GM21381 (cell line): ENCODE results near the gene TINAGL1.

Source experiments
- ATAC-seq: cut with Tn5 transposase; IDR thresholded peaks from one replicate; pipeline ENCODE4 v1.9.1; 2021; ENCODE audit warnings: mild to moderate bottlenecking, moderate library complexity; ENCODE audit not compliant: unreplicated experiment

TINAGL1 gene, protein sequence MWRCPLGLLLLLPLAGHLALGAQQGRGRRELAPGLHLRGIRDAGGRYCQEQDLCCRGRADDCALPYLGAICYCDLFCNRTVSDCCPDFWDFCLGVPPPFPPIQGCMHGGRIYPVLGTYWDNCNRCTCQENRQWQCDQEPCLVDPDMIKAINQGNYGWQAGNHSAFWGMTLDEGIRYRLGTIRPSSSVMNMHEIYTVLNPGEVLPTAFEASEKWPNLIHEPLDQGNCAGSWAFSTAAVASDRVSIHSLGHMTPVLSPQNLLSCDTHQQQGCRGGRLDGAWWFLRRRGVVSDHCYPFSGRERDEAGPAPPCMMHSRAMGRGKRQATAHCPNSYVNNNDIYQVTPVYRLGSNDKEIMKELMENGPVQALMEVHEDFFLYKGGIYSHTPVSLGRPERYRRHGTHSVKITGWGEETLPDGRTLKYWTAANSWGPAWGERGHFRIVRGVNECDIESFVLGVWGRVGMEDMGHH

DNA sequence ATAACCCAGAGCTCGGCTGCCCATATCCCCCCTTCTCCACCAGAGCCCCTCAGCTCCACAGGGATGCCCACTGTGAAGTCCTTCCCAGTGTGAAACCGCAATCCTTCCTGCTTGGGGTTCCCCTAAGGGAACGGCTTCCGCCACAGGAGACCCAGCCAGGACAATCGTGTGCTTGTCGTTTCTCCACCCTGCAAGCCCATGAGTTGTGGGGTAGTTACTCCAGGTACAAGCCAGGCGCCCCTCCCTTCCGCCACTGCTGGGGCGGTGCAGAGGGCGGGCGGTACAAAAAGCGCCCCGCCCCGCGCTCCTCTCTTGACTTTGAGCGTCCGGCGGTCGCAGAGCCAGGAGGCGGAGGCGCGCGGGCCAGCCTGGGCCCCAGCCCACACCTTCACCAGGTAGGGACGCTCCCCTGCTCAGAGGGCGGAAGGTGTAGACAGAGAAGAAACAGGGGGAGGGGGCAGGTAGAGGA lies at the start of gene TINAGL1:
Gene TINAGL1 (plus strand): TSS at position 315 of the 469 bp plus-strand sequence. CDS start 634 bp downstream, outside the sequence.
- ATAC-seq = no peak

DNA sequence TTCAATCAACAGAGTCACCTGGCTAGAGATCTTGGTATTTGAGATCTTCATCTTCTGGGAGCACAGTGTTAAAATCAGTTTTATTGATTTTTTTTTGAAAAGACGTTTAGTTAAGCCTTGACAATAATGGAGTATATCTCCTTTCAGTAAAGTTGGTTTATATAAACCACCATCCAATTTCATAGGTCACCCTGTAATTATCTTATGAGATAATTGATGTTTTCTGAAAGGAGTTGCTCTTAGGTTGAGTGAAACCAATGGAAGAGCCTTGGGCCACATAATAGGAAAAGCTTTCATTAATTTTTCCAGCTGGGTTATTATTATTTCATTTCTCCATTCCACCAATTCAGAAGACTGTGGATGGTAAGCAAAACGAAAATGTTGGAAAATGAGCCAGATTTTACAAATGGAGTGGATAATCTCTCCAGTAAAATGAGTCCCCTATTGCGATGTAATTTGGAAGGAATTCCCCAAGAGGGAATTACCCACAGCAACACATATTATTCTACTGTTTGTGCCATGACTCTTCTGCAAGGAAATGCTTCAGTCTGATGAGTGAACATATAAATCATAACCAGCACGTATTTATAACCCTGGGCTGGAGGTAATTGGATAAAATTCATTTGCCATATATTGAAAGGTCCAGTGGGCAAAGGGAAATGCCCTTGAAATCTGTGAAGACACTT lies 46.2 kb upstream of the TINAGL1 start:
- no peak for ATAC-seq

GRCh38 chr1:31531177-31531999 lies 44.9 kb upstream of the TINAGL1 start:
- no peak for ATAC-seq

DNA sequence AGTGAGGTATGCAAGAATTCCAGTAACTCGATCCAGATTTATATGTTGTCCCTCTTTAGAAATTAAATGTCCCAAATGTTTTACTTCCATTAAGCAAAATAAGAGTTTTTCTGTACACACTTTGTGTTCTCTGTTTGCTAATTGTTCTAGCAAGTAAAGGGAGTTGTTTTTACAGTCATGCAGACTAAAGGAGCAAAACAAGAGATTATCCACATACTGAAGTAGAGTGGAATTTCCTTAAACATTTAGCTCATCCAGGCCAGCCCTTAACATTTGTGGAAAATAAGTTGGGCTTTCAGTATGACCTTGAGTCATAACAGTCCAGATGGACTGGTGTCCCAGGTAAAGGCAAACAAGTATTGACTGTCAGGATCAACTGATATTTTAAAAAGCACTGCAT lies 44.1 kb upstream of the TINAGL1 start:
- no peak for ATAC-seq

- no peak for ATAC-seq
Observed at GRCh38 chr1:31535561-31535960, 40.8 kb upstream of the TINAGL1 start.

GRCh38 chr1:31539329-31539728 lies 37.0 kb upstream of the TINAGL1 start:
- no peak for ATAC-seq

DNA sequence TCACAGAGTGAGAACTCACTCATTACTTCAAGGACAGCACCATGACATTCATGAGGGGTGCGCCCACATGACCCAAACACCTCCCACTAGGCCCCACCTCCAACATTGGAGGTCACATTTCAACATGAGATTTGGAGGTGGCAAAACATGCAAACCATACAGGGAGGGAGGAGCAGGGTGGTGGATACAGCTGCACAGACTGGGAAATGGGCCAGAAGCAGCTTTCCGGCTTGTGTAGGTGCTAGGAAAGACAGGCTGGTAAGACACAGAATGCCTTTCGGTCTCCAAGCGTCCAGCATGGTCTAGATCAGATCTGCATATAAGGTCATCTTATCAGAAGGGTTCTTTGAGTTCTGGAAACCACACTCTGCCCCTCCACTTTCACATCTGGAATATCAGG lies 35.1 kb upstream of the TINAGL1 start:
- no peak for ATAC-seq

DNA sequence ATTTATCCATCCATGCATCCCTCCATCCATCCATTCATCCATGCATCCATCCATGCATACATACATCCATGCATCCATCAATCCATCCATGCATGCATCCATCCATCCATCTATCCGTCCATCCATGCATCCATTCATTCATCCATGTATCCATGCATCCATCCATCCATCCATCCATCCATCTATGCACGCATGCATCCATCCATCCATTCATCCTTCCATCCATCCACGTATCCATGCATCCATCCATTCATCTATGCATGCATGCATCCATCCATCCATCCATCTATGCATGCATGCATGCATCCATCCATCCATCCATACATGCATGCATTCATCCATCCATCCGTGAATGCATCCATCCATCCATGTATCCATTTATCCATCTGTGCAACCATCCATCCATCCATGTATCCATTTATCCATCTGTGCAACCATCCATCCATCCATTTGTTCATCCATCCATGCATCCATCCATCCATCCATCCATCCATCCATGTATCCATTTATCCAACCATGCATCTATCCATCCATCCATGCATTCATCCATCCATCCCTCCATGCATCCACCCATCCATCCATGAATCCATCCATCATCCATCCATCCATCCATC lies 30.3 kb upstream of the TINAGL1 start:
- no peak for ATAC-seq

GRCh38 chr1:31548534-31548906 lies 27.8 kb upstream of the TINAGL1 start:
- peak; percentile 6 for ATAC-seq

DNA sequence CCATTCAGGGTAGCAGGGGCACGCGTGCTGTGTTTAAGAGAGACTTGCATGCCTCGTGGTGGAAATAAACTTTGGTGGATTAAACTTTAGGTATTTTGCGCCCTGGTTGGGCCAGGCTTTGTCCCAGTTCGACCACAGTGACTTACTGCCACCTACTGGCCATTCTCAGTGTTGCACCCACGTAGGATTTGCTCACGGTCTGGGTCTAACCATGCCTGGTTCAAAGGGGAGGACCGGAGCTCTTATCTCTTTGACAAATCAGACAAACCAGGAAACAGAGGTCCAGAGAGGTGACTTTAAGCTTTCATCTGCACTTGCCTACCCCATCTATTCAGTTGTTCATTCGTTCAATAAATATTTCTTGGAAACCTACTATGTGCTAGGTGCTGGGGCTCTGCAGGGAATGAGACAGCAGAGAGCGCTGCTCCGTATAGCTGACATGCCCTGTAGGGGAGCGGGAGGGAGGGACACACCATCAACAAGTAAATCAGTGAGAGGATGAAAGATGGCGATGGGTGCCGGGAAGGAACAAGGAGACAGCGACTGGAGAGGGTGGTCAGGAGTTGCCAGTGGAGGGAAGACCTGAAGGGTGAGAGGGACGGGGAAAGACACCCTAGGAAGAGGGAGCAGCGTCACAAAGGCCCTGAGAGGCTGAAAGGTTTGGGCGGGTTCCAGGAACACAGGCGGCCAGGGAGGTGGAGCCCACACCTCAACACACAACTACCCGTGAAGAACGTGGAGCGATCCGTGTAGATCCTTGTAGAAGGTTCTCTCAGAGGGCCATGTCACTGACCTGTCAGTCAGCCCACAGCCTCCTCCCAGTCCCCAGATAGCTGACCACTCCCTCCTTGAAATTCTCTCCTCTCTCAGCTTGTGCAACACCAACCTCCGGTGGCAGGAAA lies 27.2 kb upstream of the TINAGL1 start:
- peak; percentile 89 for ATAC-seq

GRCh38 chr1:31549809-31550620 lies 26.3 kb upstream of the TINAGL1 start:
- no peak for ATAC-seq

DNA sequence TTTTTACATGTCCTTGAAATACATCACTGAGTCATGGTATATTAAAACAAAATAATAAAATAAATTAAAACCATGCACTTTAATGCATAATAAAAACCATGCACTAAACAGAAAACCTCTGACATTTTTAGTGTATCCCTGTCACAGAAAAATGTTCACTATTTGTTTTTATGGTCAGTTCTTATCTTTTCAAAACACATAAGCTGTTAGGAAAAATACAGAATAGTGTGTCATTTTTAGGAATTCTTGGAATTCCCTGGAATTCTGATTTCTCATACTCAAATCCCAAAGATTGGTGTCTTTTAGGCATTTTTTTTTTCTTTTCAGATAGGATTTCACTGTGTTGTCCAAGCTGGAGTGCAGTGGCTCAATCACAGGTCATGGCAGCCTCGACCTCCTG lies 25.1 kb upstream of the TINAGL1 start:
- no peak for ATAC-seq

- no peak for ATAC-seq
Observed at GRCh38 chr1:31552489-31552888, 23.8 kb upstream of the TINAGL1 start.

DNA sequence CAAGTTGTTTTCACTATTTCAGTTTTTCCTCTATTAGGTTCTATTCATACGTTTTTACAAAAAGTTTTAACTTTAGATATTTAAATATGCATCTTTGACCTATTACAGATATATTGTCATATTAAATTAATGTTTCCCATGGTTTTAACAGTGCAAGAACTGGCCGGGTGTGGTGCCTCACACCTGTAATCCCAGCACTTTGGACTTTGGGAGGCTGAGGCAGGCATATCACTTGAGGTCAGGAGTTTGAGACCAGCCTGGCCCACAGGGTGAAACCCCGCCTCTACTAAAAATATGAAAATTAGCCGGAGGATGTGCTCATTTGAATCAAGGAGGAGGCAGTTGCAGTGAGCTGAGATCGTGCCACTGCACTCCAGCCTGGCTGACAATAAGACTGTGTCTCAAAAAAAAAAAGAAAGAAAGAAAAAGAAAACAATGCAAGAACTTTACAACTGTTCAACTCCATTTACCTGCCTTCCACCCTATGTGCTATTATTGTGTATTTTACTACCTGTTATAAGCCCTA lies 19.8 kb upstream of the TINAGL1 start:
- no peak for ATAC-seq

DNA sequence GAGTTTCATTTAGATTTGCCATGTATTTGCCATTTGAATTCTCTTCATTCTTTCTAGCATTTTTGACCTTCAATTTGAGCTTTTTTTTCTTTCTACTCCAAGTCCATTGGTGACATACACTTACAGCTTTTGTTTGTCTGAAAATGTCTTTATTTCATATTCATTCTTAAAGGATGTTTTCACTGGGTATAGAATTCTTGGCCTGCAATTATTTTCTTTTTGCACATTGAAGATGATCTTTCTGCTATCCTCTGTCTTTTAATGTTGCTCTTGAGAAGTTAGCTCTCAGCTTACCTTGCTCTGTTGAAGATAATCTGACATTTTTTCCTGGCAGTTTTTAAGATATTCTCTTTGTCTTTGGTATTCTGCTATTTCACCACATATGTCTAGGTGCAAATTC lies 16.6 kb upstream of the TINAGL1 start:
- no peak for ATAC-seq

DNA sequence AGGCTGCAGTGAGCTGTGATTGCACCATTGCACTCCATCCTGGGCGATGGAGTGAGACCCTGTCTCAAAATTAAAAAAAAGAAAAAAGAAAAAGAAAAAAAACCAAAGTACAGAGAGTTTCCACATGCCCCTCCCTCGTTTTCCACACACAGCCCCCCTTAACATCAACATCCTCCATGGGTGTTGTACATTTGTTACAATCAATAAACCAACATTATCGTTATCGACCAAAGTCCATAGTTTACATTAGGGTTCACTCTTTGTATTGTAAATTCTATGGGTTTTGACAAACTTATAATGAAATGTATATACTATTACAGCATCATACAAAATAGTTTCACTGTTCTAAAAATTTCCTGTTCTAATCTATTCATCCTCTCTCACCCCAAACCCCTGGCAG lies 15.9 kb upstream of the TINAGL1 start:
- no peak for ATAC-seq

DNA sequence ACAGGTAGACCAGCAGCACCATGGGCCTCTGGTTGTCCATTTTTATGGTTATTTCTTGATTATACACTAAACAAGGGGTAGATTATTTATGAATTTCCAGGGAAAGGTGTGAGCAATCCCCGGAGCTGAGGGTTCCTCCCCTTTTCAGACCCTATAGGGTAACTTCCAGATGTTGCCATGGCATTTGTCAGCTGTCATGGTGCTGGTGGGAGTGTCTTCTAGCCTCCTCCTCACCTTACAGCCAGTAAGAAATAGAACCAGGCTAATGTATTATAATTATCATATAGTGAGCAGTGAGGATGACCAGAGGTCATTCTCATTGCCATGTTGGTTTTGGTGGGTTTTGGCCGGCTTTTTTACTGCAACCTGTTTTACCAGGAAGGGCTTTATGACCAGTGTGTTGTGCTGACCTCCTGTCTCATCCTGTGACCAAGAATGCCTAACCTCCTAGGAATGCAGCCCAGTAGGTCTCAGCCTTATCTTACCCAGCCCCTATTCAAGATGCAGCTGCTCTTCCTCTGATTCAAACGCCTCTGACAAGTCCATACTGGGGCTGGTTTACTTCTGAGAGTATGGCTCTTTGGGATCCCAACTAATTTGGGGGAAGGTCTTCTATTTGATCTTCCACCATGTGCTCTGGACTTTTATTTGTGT lies 13.5 kb upstream of the TINAGL1 start:
- no peak for ATAC-seq

GRCh38 chr1:31564606-31564989 lies 11.7 kb upstream of the TINAGL1 start:
- ATAC-seq = no peak
